Activated CD4-positive, CD25-positive, alpha-beta regulatory T cell treated with anti-CD3 and anti-CD28 coated beads, Interleukin-2, amount 50 U/mL, for 16 hours (primary cell): Measurements from ENCODE around the gene C12orf56.
"Not testable (repeated sequence)": the region's sequence is repeated elsewhere in the genome, so short reads cannot be mapped to it uniquely, and the experiment has no call there.

ENCODE experiments used
- DNase-seq: peaks from one replicate; pipeline ENCODE4 v3.0.0-alpha.2; 2020; ENCODE audit warnings: low read depth, low spot score

C12orf56 gene

DNA sequence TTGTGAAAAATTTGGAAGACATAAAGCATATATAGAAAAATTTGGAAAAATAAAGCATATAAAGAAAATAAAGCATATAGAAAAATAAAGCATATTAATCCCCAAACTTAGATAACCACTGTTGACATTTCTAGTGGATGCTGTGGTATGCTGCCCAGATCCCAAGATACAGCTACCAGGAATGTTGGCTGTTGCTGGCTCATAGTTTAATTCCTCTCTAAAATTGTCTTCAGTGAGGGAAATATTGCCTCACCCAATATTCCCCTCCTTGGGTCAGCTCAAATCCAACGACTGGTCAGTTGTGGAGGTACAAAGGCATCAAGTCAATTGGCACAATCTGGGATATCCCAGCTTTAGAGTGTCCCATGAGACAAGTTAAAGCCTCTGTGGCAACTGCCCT is 158.4 kb downstream of the C12orf56 start:
- no peak for DNase-seq

DNA sequence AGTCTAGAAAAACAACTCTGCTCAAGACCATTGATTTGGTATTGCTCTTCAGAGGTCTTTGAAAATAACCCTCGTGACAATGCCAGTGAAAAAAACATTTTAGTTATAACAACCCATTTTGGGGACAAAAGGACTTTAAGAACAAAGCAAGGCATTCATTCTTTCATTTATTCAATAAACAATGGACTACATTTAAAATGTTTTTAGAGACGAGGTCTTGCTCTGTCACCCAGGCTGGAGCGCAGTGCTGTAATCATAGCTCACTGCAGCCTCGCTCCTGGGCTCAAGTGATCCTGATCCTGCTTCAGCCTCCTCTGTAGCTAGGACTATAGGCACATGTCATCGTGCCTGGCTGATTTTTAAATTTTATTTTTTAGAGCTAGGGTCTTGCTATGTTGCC is 160.8 kb downstream of the C12orf56 start:
- no peak for DNase-seq

DNA sequence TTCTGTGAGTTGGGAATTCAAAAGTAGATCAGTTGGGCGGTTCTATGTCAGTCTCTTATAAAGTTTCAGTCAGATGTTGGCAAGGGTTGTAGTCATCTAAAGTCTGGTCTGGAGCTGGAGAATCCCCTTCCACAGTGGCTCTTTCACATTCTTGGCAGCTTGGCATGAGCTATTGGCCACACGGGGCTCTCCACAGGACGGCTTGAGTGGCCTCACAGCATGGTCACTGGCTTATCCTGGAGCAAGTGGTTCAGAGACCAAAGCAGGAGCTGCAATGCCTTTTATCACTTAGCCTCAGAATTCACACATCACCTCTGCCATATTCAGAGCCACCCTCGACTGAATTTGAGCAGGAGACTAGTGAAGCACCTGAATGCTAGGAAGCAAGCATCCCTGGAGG is 161.3 kb downstream of the C12orf56 start:
- DNase-seq = no peak

DNA sequence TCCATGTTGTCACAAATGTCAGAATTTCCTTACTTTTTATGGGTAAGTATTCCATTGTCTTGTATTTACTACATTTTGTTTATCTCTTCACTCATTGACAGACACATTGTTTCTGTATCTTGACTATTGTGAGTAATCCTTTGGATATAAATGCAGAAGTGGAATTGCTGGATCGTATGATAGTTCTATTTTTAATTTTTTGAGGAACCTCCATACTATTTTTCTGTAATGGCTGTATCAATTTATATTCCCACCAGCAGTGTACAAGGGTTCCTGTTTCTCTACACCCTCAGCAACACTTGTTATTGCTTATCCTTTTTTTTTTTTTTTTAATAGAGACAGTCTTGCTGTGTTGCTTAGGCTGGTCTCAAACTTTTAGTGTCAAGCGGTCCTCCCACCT is 164.9 kb downstream of the C12orf56 start:
- no peak for DNase-seq

DNA sequence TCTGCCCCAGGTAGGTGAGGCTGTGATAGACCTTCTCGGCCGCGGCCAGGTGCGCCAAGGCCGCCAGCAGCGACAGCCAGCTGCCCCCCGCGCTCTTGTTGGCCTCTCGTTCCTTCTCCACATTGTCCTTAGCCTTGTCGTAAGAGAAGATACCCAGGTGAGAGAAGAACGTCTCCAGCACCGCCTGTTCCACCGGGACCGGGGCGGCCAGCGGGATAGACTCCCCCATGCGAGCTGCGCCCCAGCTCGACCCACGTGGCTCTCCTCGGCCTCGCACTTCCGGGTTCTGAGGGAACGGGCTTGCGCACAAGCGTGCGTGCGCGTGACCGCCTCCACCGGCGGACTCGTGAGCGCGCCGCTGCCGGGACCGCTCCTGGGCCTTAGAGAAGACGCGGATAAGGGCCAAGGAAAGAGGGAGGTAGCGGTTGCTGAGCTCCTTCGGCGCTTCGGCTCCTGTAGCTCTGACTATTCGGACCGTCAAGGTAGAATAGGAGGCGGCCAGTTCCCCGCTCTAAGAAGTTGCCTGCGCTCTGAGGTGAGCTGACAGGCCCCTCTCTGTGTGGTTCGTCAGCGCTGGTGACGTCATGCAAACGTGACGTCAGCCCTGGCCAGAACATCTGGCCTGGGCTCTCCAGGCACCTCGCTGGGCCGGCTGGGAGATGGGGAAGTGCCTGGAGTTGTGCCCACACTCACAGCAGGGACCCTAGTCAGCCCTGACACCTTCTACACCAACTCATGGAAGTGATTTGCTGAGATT is 168.4 kb downstream of the C12orf56 start, which contains the start of gene KICS2:
Gene KICS2, minus strand, starts transcription at position 288 of the 757 bp plus-strand sequence. Its CDS starts 59 bp downstream, at position 229.
- peak; percentile 81 for DNase-seq

DNA sequence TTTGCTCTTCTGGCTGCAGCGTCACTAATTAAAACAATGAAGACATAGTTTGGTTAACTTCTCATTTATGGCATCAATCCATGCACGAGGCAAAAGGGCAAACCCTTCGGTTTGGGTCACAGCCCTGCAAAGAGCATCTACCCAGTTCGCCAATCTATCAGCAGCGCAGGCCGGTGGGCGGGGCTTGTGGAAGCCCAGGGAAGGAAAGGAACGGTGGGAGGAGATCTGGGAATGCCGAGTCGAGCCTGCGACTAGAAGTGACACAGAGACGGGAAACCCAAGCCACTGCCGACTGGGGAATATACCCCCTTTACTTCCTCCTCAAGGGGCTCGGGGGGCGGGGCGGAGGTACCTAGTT is 168.9 kb downstream of the C12orf56 start:
- peak; percentile 18 for DNase-seq

DNA sequence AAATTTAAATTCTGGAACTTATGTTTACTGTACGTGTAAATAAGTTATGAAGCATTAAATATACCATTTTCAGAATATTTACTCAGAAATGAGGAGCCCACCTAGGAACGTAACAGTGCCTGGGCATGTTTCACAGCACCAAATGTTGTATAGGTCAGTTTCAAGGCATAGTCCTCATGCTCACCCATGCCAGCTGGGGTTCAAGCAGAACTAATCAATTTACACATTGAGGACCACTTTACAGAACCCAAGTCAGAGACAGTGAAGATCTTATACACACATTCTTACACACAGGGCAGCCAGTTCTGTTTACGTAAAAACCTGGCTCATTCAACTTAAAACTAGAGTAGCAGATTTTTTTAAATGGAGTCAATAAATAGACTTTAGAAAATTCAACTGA is 170.5 kb downstream of the C12orf56 start:
- DNase-seq = no peak

DNA sequence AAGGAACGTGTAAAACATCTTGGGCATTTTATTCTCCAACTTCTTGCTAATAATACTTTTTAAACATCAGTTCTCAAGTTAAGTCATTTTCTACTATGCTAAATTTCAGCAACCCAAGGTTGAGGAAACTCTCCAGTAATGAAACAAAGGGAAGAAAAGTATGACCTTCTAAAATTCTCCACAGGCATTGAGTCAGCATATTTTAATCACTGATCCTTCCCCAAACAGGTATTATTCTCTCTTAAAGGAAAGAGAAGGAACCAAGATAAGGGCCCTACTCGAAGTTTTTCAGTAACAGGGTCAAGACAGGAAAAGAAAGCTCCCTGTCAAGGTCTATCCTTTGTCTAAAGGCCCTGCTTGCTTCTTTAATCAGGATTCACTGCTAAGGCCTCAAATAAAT is 171.4 kb downstream of the C12orf56 start:
- DNase-seq = no peak

DNA sequence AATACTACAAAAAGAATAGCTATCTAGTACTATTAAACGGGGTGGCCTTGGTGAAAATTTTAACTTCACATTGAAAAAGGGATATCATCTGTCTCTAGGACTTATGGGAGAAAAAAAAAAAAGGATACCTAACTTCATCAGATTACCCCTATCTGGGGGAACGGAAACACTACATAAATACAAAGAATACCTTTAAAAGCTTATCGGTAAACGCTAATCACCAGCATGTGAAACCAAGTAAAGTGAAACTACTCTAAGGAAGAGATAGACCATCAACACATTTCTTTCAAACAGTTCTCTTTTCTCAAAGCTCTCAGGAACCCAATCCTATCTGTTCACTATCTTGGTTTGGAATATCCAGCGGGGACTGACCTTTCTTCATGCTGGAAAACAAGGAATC is 172.0 kb downstream of the C12orf56 start:
- DNase-seq = no peak

DNA sequence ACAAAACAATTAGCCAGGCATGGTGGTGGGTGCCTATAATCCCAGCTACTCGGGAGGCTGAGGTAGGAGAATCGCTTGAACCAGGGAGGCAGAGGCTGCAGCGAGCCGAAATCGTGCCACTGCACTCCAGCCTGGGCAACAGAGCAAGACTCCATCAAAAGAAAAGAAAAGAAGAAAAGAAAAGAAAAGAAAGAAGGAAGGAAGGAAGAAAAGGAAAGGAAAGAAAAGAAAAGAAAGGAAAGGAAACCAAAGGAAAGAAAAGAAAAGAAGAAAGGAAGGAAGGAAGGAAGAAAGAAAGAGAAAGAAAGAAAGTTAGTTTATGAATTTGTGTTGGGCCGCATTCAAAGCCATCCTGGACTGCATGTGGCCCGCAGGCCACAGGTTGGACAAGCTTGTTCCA is 172.9 kb downstream of the C12orf56 start:
- not testable (repeated sequence) for DNase-seq

DNA sequence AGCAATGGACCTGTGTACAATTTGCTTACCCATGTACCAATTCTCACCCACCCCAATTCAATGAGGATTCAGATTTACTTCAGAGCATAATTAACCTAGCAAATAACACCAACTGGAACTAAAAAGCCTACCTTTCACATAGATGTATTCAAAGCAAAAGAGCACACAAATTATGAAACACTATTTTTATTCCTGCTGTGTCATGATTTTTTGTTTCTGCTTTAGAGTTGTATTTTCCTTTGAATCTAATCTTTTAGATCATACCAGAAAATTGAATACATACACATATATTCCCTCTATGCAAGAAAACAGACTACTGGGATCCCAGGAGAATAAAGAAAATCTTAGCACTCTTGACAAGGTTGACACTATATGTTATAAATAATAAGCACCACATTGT is 174.3 kb downstream of the C12orf56 start:
- no peak for DNase-seq
